OCI-LY3 (cell line): ENCODE data around the gene HACD4.

Source experiments
- EZH2phosphoT487 ChIP-seq: fragments of 200-600 bp; shearing (Covaris generic); IDR thresholded peaks from 2 replicates; pipeline ENCODE4 v1.6.1; 2018; ENCODE audit warnings: antibody characterized with exemption, mixed run types, low read depth
- TF ChIP-seq, protein P1 (sequence below): fragments of 200-600, 300-600 bp; sonication (generic); IDR thresholded peaks from 2 replicates; pipeline ENCODE4 v1.5.1; 2014; ENCODE audit warnings: antibody characterized with exemption, low read length, low read depth

GRCh38 chr9:20988061-20988460 is 43.4 kb downstream of the HACD4 start:
- TF ChIP-seq, protein P1, sequence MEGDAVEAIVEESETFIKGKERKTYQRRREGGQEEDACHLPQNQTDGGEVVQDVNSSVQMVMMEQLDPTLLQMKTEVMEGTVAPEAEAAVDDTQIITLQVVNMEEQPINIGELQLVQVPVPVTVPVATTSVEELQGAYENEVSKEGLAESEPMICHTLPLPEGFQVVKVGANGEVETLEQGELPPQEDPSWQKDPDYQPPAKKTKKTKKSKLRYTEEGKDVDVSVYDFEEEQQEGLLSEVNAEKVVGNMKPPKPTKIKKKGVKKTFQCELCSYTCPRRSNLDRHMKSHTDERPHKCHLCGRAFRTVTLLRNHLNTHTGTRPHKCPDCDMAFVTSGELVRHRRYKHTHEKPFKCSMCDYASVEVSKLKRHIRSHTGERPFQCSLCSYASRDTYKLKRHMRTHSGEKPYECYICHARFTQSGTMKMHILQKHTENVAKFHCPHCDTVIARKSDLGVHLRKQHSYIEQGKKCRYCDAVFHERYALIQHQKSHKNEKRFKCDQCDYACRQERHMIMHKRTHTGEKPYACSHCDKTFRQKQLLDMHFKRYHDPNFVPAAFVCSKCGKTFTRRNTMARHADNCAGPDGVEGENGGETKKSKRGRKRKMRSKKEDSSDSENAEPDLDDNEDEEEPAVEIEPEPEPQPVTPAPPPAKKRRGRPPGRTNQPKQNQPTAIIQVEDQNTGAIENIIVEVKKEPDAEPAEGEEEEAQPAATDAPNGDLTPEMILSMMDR: no peak
- no peak for TF ChIP-seq EZH2phosphoT487
